Stimulated activated CD4-positive, alpha-beta T cell treated with anti-CD3 and anti-CD28 coated beads, Interleukin-1b, Interleukin-23, amount 100 ng/mL, for 24 hours (primary cell): Measurements from ENCODE around the gene METTL3.

Source experiments
- DNase-seq, 4 experiments: peaks; one replicate each; pipeline ENCODE4 v3.0.0-alpha.2; 2020; ENCODE audit warnings: low read depth in 4 of 4, low spot score in 1 of 4

Gene METTL3

GRCh38 chr14:21527318-21527679 lies 16.2 kb upstream of the METTL3 start:
- no peak for DNase-seq

- DNase-seq, result no peak
Measured at GRCh38 chr14:21526672-21527317, 15.7 kb upstream of the METTL3 start.

GRCh38 chr14:21525962-21526671 lies 15.0 kb upstream of the METTL3 start, which contains the start of gene SALL2:
TSS of gene SALL2 (minus strand) at chr14:21526346. CDS start at chr14:21526127, 219 bp downstream.
- DNase-seq, result peak; percentile 30 to 74 (median 58)

GRCh38 chr14:21525571-21525961 lies 14.4 kb upstream of the METTL3 start:
- no peak for DNase-seq

GRCh38 chr14:21524575-21525490 lies 13.7 kb upstream of the METTL3 start:
- DNase-seq, result no peak

GRCh38 chr14:21523203-21523602 lies 12.1 kb upstream of the METTL3 start:
- no peak for DNase-seq

GRCh38 chr14:21521501-21521900 lies 10.4 kb upstream of the METTL3 start:
- DNase-seq, result no peak

- DNase-seq, result no peak
Measured at GRCh38 chr14:21520767-21521166, 9.6 kb upstream of the METTL3 start.

- no peak for DNase-seq
Measured at GRCh38 chr14:21518725-21519124, 7.6 kb upstream of the METTL3 start.

- no peak for DNase-seq
Measured at GRCh38 chr14:21514341-21514740, 3.2 kb upstream of the METTL3 start.

GRCh38 chr14:21509432-21510143 lies 1.6 kb downstream of the METTL3 start:
- no peak for DNase-seq

- no peak for DNase-seq
Measured at GRCh38 chr14:21506557-21506956, 4.6 kb downstream of the METTL3 start.

GRCh38 chr14:21505012-21505553 lies 6.1 kb downstream of the METTL3 start:
- DNase-seq, result no peak

- DNase-seq, result no peak
Measured at GRCh38 chr14:21503376-21503775, 7.8 kb downstream of the METTL3 start.

GRCh38 chr14:21501568-21501967 lies 9.6 kb downstream of the METTL3 start:
- no peak for DNase-seq

- no peak for DNase-seq
Measured at GRCh38 chr14:21498540-21499526, 12.3 kb downstream of the METTL3 start.

GRCh38 chr14:21496453-21496852 lies 14.7 kb downstream of the METTL3 start:
- DNase-seq, result no peak

GRCh38 chr14:21494902-21495762 lies 16.0 kb downstream of the METTL3 start:
- no peak for DNase-seq

GRCh38 chr14:21486640-21487087 lies 24.5 kb downstream of the METTL3 start:
- DNase-seq, result no peak
